Osteoblast (primary cell): ENCODE data around the gene NCKAP1. TPM values are rescaled to one million over a fixed set of nuclear protein-coding genes. Genes with fewer than 3 reads are reported as not detected.
A peak's percentile ranks its signal among the peaks of the same experiment; 100 is the strongest.

Experiments used
- DNase-seq: peaks from one replicate; pipeline ENCODE4 v3.0.0; 2011; ENCODE audit warnings: low spot score, mixed read lengths; ENCODE audit not compliant: insufficient read length; ENCODE audit errors: missing footprints
- H2AFZ ChIP-seq: 2 replicates; pipeline ENCODE4 v1.6.0; 2011; ENCODE audit warnings: mild to moderate bottlenecking, low read length
- H3K27ac ChIP-seq: 2 replicates; pipeline ENCODE4 v1.5.1; 2011; ENCODE audit warnings: mild to moderate bottlenecking, low read depth, low read length, moderate library complexity
- H3K27me3 ChIP-seq: 2 replicates; pipeline ENCODE4 v1.6.0; 2012; ENCODE audit warnings: mild to moderate bottlenecking, control low read depth, inconsistent platforms, low read length, moderate library complexity; ENCODE audit not compliant: insufficient read depth
- H3K36me3 ChIP-seq: 2 replicates; pipeline ENCODE4 v1.5.1; 2011; ENCODE audit warnings: mild to moderate bottlenecking, low read length, control low read depth, moderate library complexity; ENCODE audit not compliant: insufficient read depth
- H3K4me1 ChIP-seq: 2 replicates; pipeline ENCODE4 v1.5.1; 2011; ENCODE audit warnings: mild to moderate bottlenecking, low read length, control low read depth, moderate library complexity; ENCODE audit not compliant: insufficient read depth
- H3K4me2 ChIP-seq: 2 replicates; pipeline ENCODE4 v1.6.0; 2011; ENCODE audit warnings: mild to moderate bottlenecking, low read length; ENCODE audit not compliant: insufficient read depth
- H3K4me3 ChIP-seq: fragments of 200-600 bp; sonication (generic); 3 replicates; pipeline ENCODE4 v1.5.1; 2012; ENCODE audit warnings: mild to moderate bottlenecking, low read length, inconsistent platforms; ENCODE audit not compliant: insufficient read depth
- H3K79me2 ChIP-seq: 2 replicates; pipeline ENCODE4 v1.6.0; 2012; ENCODE audit warnings: mild to moderate bottlenecking, low read length, control low read depth, inconsistent platforms; ENCODE audit not compliant: insufficient read depth
- H3K9me3 ChIP-seq: 2 replicates; pipeline ENCODE4 v1.5.1; 2011; ENCODE audit warnings: low read depth, low read length, control low read depth
- H4K20me1 ChIP-seq: 2 replicates; pipeline ENCODE4 v1.6.0; 2012; ENCODE audit warnings: mild to moderate bottlenecking, low read length, control low read depth; ENCODE audit not compliant: insufficient read depth
- CTCF ChIP-seq: IDR thresholded peaks from 2 replicates; pipeline ENCODE4 v1.5.1; 2011; ENCODE audit warnings: mild to moderate bottlenecking, low read depth, low read length, moderate library complexity; ENCODE audit errors: extremely low read depth
- total RNA-seq: library from RNA; depleted of rRNA; stranded (reverse); fragments of >200 nt; gene quantifications from 2 replicates; pipeline ENCODE4 v1.2.3, GENCODE V29; 2012

The NCKAP1 gene
- total RNA-seq, 1 donor = 209 TPM

DNA sequence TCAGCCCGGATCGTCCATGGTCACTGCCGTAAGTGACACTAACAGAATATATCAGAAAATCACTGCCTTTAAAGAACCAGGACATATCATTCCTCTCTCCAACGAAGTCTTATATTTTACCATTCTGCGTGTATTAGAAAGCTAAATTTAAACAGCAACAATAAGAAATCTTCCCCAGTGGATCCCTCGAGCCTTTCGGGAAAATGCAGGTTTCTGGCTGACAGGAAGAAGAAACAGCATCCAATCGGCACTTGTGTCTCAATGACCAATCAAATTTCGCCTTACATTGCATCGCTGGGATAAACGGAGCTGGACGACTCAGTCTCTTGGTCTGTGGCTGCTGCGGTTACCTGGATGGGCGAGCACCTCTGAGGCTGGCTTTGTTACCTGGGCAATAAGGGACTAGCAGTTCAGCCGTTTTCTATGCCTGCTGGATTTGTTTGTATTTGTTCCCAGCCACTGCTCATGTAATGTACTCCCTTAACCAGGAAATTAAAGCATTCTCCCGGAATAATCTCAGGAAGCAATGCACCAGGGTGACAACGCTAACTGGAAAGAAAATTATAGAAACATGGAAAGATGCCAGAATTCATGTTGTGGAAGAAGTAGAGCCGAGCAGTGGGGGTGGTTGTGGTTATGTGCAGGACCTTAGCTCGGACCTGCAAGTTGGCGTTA lies 40.3 kb upstream of the NCKAP1 start, which contains the start of gene DUSP19:
Gene DUSP19 (plus strand): TSS at position 284 of the 675 bp plus-strand sequence. CDS start 187 bp downstream, at position 471.
- no peaks in the 10 kb centered on the region for H3K9me3 ChIP-seq
- H3K27ac ChIP-seq = peak within 1 kb of the TSS; percentile 56
- H3K4me3 ChIP-seq = peak within 1 kb of the TSS; percentile 78
- no peaks in the 10 kb centered on the region for H3K36me3 ChIP-seq
- peaks cover 7% of the 10 kb centered on the region for H3K4me1 ChIP-seq
- no peak for TF ChIP-seq CTCF
- peak within 1 kb of the TSS; percentile 92 for H2AFZ ChIP-seq
- H4K20me1 ChIP-seq = no peaks in the 10 kb centered on the region
- H3K79me2 ChIP-seq = no peaks in the 10 kb centered on the region
- peak within 1 kb of the TSS; percentile 91 for H3K4me2 ChIP-seq
- peak; percentile 89 for DNase-seq
- peaks cover 11% of the 10 kb centered on the region for H3K27me3 ChIP-seq

DNA sequence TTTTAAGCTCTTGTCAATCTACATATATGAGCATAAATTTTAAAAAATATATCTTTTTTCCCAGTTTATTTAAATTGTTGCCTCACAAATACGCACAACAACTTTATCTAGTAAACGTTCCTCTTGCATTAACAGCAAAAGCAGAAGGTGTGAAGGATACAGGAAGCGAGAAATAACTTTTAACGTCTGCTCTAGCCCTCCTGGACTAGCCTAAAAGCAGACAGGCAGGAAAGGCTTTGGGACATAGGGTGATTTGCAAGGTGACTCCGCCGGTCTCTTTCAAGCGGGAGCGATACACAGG lies 39.9 kb upstream of the NCKAP1 start:
- DNase-seq = no peak
- Histone ChIP-seq H3K27me3 (peaks cover 11% of the 10 kb centered on the region), H3K4me1 (peaks cover 7% of the 10 kb centered on the region), H3K79me2 (no peaks in the 10 kb centered on the region), H3K9me3 (no peaks in the 10 kb centered on the region), H4K20me1 (no peaks in the 10 kb centered on the region), H3K36me3 (no peaks in the 10 kb centered on the region), H3K4me2 (peak overlapping the region; percentile 91), H2AFZ (peak overlapping the region; percentile 92), H3K4me3 (peak overlapping the region; percentile 78), H3K27ac (peak overlapping the region; percentile 56)
- no peak for TF ChIP-seq CTCF

GRCh38 chr2:183072177-183072576 lies 33.9 kb upstream of the NCKAP1 start:
- H3K36me3 ChIP-seq = no peaks in the 10 kb centered on the region
- H3K4me1 ChIP-seq = no peaks in the 10 kb centered on the region
- no peak overlapping the region for H3K4me3 ChIP-seq
- peaks cover 11% of the 10 kb centered on the region for H3K27me3 ChIP-seq
- H3K4me2 ChIP-seq = no peak overlapping the region
- TF ChIP-seq CTCF = no peak
- H2AFZ ChIP-seq = no peak overlapping the region
- no peaks in the 10 kb centered on the region for H3K79me2 ChIP-seq
- no peaks in the 10 kb centered on the region for H3K9me3 ChIP-seq
- DNase-seq = no peak
- H4K20me1 ChIP-seq = no peaks in the 10 kb centered on the region
- H3K27ac ChIP-seq = no peak overlapping the region

DNA sequence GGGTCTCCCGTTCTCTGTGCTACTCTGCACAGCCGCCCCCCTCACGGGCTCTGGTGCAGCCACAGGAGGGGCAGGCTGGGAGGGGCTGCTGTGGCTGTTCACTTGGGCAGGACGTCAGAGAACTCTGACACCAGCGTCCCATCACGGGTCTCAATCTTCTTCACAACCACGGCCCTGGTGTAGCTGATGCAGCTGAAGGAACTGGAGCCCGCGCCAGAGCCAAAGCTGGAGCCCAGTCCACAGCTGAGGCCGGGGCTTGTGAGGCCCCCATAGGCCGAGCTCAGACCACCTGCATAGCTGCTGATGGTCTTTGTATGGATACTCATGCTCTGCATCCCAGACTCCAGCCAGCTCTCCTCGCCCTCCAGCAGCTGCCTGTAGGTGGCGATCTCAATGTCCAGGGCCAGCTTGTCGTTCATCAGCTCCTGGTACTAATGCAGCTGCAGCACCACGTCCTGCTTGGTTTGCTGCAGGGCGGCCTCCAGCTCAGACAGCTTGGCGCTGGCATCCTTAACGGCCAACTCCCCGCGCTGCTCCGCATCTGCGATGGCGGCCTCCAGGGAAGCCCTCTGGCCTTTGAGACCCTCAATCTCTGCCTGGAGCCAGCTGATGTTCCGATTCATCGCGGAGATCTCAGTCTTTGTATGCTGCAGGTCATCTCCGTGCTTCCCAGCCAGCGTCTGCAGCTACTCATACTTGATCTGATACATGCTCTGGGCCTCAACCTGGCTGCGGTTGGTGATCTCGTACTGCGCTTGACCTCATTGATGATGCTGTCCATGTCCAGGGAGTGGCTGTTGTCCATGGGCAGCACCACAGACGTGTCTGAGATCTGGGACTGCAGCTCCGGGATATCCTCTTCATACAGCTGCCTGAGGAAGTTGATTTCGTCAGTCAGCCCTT lies 32.9 kb upstream of the NCKAP1 start:
- Histone ChIP-seq H3K27me3 (peaks cover 9% of the 10 kb centered on the region), H3K4me1 (no peaks in the 10 kb centered on the region), H3K9me3 (no peaks in the 10 kb centered on the region), H3K4me3 (no peak overlapping the region), H2AFZ (peak overlapping the region; percentile 44), H3K36me3 (no peaks in the 10 kb centered on the region), H4K20me1 (no peaks in the 10 kb centered on the region), H3K79me2 (no peaks in the 10 kb centered on the region), H3K4me2 (no peak overlapping the region), H3K27ac (no peak overlapping the region)
- peak; percentile 87 for DNase-seq
- TF ChIP-seq CTCF = peak; percentile 65
